AG04449 (cell line): Measurements from ENCODE around the gene ATP1A3.
"Not testable (repeated sequence)": the region's sequence is repeated elsewhere in the genome, so short reads cannot be mapped to it uniquely, and the experiment has no call there.

ENCODE experiments used
- CTCF ChIA-PET: fragments of 350-600 bp; formaldehyde crosslinking; extraction: SDS; loops from one replicate; lab custom pipeline; 2021; ENCODE audit warnings: antibody characterized with exemption; lab: Yijun Ruan, JAX
- POLR2A ChIA-PET: fragments of 400-600, 350-600 bp; formaldehyde crosslinking; extraction: SDS; loops from one replicate; lab custom pipeline; 2020; ENCODE audit warnings: antibody characterized with exemption, inconsistent platforms; lab: Yijun Ruan, JAX
- DNase-seq: peaks from one replicate; pipeline ENCODE4 v3.0.0-alpha.2; 2010; ENCODE audit warnings: low read depth, low spot score
- H3K4me3 ChIP-seq: 2 replicates; pipeline ENCODE4 v1.5.1; 2011; ENCODE audit warnings: low read depth, mild to moderate bottlenecking, control low read depth, low read length
- CTCF ChIP-seq: IDR thresholded peaks from one replicate; pipeline ENCODE4 v1.5.1; 2011; ENCODE audit warnings: mild to moderate bottlenecking, moderate library complexity, low read length, control low read depth, inconsistent platforms; ENCODE audit not compliant: insufficient read depth; ENCODE audit errors: missing control alignments

Gene ATP1A3

GRCh38 chr19:41940731-41941409 lies 53.2 kb downstream of the ATP1A3 start:
- TF ChIP-seq CTCF: no peak
- ChIA-PET POLR2A (no interaction called here), CTCF (interaction anchor here (2.9 to 3.1 kb wide), 2 partner anchors 11 to 16 kb away, joined by 13 to 21 read pairs; no protein-coding TSS in a partner anchor)
- DNase-seq: no peak
- H3K4me3 ChIP-seq: peak overlapping the region; percentile 58

GRCh38 chr19:41939861-41940730 lies 53.9 kb downstream of the ATP1A3 start:
- POLR2A ChIA-PET: no interaction called here
- TF ChIP-seq CTCF: no peak
- CTCF ChIA-PET: interaction anchor here (0.6 to 1.1 kb wide), 2 partner anchors 51 to 67 kb away, joined by 3 read pairs; no protein-coding TSS in a partner anchor
- no peak for DNase-seq
- peak overlapping the region; percentile 58 for H3K4me3 ChIP-seq

- POLR2A ChIA-PET, H3K4me3 ChIP-seq, DNase-seq: not testable (repeated sequence)
- CTCF ChIA-PET: interaction anchor here (1.1 kb wide), 1 partner anchor 50 kb away, joined by 3 read pairs; no protein-coding TSS in a partner anchor
These were observed 54.8 kb downstream of the ATP1A3 start for GRCh38 chr19:41939209-41939608.

GRCh38 chr19:41937525-41938468 lies 56.2 kb downstream of the ATP1A3 start:
- CTCF ChIA-PET: interaction anchor here (1.3 to 1.5 kb wide), 6 partner anchors 13 to 75 kb away, joined by 3 to 8 read pairs (median 5); no protein-coding TSS in a partner anchor

GRCh38 chr19:41936961-41937360 lies 57.1 kb downstream of the ATP1A3 start:
- no peak for TF ChIP-seq CTCF
- POLR2A ChIA-PET: interaction anchor here (1.0 to 1.3 kb wide), 2 partner anchors 22 to 76 kb away, joined by 3 to 4 read pairs; partner anchors contain the start of gene RABAC1
- CTCF ChIA-PET: interaction anchor here (1.2 to 1.5 kb wide), 7 partner anchors 9 to 74 kb away, joined by 3 to 8 read pairs (median 5); no protein-coding TSS in a partner anchor
- DNase-seq: no peak
- no peak overlapping the region for H3K4me3 ChIP-seq

More at GRCh38 chr19:41937525-41938468, 56.2 kb downstream of the ATP1A3 start:
- TF ChIP-seq CTCF: no peak
- no peak for DNase-seq
- no peak overlapping the region for H3K4me3 ChIP-seq
- POLR2A ChIA-PET: interaction anchor here (1.3 kb wide), 1 partner anchor 77 kb away, joined by 3 read pairs; no protein-coding TSS in a partner anchor

GRCh38 chr19:41936416-41936850 lies 57.6 kb downstream of the ATP1A3 start:
- no peak for TF ChIP-seq CTCF
- no peak overlapping the region for H3K4me3 ChIP-seq
- no peak for DNase-seq
- POLR2A ChIA-PET: interaction anchor here (1.0 kb wide), 1 partner anchor 23 kb away, joined by 4 read pairs; the partner anchor contains the start of gene RABAC1
- CTCF ChIA-PET: interaction anchor here (1.2 to 1.5 kb wide), 5 partner anchors 9 to 63 kb away, joined by 3 to 7 read pairs (median 4); no protein-coding TSS in a partner anchor
